Measurements from ENCODE around the gene RLF. TPM values are rescaled to one million over a fixed set of nuclear protein-coding genes. Genes with fewer than 3 reads are reported as not detected.
"Not testable (repeated sequence)": the region's sequence is repeated elsewhere in the genome, so short reads cannot be mapped to it uniquely, and the experiment has no call there.

RLF gene
- total RNA-seq, 1 experiment from 2014 or later = 12.1 TPM

DNA sequence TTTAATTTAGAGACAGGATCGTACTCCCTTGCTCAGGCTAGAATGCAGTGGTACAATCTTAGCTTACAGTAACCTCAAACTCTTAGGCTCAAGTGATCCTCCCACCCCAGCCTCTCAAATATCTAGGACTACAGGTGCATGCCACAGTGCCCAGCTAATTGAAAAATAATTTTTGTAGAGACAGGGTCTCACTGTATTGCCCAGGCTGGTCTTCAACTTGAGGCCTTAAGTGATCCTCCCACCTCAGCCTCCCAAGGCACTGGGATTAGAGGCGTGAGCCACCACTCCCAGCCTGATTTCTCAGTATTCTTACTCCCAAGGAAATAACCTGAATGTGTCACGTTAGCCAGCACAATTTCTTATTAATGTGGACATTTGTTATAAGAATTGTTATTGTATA, 9.8 kb downstream of the RLF start:
- no peak for DNase-seq (ENCODE audit: low spot score)

DNA sequence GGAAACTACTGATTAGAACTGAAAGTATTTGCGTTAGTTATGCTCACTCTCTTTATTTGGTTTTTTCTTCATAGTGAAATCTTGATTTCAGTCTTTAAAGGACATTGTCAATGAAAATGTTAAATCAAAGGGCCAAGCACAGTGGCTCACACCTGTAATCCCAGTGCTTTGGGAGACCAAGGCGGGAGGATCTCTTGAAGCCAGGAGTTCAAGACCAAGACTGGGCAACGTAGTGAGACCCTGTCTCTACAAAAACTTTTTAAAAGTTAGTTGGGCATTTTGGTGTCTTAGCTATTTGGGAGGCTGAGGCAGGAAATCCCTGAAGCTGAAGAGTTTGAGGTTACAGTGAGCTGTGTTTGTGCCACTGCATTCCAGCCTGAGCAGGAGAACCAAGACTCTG, 13.6 kb downstream of the RLF start:
- DNase-seq (ENCODE audit: low spot score) = no peak

DNA sequence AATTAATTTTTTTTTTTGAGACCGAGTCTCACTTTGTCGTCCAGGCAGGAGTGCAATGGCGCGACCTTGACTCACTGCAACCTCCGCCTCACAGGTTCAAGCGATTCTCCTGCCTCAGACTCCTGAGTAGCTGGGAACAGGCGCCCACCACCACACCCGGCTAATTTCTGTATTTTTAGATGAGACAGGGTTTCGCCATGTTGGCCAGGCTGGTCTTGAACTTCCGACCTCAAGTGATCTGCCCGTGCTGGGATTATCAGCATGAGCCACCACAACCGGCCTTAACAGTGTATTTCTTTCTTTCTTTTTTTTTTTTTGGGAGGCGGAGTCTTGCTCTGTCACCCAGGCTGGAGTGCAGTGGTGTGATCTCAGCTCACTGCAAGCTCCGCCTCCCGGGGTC, 15.8 kb downstream of the RLF start:
- not testable (repeated sequence) for DNase-seq (ENCODE audit: low spot score)

DNA sequence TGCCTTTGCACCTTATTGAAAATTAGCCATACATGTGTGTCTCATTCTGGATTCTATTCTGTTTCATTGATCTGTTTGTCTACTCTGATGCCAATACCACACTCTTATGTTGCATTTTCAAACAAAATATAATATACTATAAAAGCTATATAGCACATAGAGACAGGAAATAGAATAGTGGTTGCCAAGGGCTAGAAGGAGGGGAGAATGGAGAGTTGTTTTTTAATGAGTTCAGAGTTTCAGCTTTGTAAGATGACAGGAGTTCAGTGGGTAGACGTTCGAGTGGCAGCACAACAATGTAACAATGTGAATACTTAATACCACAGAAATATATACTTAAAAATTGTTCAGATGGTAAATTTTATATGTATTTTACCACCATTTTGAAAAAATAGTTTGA, 17.0 kb downstream of the RLF start:
- no peak for DNase-seq (ENCODE audit: low spot score)

DNA sequence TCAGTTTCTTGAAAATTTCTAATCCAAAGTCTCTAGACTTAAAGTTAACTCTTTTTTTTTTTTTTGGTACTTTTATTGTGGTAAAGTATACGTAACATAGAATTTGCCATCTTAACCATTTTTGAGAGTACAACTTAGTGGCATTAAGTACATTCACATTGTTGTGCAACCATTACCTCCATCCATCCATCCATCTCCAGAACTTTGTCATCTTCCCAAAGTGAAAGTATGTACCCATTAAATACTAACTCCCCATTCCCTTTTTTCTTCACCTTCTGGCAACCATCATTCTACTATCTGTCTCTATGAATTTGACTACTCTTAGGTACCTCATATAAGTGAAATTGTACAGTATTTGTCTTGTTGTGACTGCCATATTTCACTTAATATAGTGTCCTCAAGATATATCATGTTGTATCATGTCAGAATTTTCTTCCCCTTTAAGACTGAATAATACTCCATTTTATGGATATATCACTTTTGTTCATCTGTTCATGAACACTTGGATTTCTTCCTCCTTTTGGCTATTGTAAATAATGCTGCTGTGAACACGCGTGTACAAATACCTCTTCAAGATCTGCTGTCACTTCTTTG, 18.4 kb downstream of the RLF start:
- no peak for DNase-seq (ENCODE audit: low spot score)

DNA sequence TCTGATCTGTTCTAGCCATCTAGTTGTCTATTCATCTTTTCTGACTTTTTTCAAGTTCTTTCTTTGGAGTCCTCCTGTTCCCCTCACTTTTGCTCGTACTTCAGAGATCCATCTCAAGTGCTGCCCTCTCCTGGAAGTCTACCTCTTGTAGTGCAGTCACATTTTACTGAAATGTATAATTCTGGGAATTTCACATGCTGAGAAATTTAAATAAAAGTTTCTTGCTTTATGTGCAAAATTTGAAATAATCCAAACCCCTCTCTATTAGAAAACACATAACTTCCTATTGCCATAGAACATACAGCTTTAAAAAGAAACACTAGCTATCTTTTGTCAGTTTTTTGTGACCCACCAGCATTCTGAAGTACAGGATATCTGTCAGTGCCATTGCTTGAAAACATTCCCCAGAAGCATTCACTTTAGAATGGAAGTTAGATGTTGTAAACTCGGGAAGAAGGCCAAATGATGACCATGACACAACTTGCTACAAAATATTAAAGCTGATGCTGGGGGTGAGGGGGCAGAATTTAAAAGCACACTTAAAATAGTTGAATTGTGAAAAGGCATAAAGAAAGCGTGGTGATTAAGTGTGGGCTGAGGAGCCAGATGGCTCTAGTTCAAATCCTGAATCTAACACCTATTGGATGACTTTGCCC, 22.0 kb downstream of the RLF start:
- no peak for DNase-seq (ENCODE audit: low spot score)

DNA sequence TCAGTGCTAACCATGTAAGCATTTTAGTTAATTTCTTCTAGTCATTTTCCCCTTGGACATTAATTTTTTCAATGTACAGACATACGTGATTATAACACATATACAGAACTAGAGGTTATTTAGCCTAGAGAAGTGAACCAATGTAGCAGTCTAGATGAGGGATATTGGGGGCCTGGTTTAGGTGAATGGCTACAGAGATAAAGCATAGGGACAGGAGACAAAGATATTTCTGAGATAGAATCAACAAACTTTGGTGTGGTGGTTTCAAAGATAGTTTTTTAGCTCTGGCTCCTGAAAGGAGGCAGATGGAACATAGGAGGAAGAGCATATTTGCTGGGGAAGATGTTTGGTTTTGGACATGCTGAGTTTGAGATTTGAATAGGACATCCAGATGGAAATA, 23.0 kb downstream of the RLF start:
- DNase-seq (ENCODE audit: low spot score) = no peak

DNA sequence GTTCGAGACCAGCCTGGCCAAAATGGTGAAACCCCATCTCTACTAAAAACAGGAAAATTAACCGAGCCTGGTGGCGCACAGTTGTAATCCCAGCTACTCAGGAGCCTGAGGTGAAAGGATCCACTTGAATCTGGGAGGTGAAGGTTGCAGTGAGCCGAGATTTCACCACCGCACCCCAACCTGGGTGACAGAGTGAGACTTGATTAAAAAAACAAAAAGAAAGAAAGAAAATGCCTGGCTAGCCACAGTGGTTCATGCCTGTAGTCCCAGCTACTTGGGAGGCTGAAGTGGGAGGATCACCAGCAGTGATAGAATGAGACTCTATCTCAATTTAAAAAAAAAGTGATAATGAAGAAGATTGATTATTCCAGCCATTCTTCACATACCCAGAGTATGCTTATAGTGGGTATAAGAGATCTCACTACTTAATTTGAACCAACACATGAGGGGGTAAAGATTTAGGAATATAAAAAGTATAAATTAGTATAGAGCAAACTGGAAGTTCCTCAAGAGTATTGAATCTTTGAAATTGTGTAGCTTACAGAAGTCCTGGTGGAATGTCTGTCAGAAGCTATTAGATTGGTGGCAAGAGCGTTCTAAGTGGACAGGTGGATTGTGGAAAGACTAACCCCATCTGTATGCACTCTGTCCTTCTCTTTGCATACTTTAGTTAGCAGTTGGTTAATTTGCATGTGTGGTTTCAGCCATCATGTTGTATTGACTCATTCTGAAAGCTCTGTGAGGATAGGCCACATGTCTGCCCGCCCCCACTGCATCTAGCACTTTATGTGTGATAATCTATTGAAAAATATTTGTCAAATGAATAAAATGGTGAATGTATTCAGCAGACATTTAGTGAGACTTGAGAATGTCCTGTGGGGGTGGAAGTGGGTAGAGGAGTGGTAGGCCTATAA, 25.0 kb downstream of the RLF start:
- peak; percentile 20 for DNase-seq (ENCODE audit: low spot score)

DNA sequence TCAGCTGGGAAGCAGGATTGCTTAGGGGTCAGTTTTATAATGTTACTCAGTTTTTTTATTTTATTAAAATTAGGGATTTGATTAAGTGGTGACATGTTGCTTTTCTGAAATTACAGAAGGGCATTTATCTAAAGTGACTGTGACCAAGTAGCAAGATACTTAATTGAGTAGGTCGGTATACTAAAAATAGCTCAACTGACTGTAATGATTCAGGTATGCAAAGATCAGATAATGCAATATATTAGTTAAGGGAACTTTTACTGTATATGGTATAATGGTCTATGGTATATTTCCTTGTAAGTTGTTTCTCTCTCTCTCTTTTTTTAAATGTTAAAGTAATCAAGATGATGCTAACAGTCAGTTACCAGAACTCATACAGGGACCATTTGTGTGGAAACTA, 26.2 kb downstream of the RLF start:
- DNase-seq (ENCODE audit: low spot score) = no peak

DNA sequence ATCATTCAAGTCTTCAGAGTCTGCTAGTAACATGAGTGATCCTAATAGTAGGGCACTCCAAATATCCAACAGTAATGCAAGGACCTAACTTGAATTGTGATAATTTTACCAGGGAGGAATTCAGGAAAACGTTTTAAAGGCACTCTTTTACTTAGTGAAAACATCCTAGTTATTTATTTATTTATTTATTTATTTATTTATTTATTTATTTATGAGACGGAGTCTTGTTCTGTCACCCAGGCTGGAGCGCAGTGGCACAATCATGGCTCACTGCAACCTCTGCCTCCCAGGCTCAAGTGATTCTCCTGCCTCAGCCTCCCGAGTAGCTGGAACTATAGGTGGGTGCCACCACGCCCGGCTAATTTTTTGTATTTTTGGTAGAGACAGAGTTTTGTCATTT, 33.5 kb downstream of the RLF start:
- DNase-seq (ENCODE audit: low spot score) = not testable (repeated sequence)

DNA sequence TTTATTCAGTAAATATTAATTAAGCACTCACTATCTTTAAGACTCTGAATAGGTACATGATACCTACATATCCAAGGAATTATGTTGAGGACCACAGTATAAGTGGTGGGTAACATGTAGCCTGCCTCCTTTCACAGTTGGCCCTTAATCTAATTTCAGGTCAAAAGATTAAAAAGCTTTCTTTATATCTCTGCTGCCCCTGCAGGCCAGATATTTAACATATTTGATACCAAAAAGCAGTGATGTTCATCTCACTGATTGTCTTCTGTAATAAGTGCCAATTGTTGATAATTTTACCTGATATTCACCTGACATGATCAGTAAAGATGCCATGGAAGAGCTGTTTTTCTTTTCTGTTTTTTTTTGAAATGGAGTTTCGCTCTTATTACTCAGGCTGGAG, 36.5 kb downstream of the RLF start:
- no peak for DNase-seq (ENCODE audit: low spot score)

DNA sequence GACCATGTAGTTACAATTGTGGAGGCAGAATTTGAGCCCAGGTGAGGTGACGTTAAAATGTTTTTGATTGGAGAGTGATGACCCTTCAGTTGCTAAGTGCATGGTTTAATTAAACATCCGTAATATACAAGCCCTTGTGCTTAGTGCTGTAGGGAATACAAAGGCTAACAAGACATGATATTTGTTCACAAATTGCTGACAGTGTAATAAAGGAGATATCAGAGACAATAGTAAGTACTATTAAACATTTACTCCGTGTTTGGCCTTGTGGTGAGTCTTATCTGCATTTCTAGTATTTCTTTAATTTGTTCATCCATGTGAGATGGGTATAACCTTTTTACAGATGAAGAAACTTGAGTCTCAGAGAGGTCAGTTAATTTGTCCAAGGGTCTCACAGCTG, 37.9 kb downstream of the RLF start:
- no peak for DNase-seq (ENCODE audit: low spot score)

DNA sequence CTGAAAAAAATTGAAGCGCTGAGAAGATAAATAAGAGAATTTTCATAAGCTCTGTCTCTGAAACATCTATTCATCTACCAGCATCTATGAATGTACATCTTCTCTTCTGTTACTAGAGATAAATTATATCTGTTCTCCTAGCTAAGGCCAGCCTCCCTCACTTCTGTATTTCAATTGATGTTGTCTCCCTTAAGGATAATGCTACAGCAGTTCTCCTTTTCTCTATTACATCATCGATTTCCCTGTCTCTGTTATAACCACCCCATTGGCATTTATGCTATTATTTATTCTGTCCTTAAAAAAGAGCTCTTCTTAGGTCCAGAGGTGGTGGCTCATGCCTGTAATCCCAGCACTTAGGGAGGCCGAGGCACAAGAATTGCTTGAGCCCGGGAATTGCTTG, 43.7 kb downstream of the RLF start:
- no peak for DNase-seq (ENCODE audit: low spot score)

DNA sequence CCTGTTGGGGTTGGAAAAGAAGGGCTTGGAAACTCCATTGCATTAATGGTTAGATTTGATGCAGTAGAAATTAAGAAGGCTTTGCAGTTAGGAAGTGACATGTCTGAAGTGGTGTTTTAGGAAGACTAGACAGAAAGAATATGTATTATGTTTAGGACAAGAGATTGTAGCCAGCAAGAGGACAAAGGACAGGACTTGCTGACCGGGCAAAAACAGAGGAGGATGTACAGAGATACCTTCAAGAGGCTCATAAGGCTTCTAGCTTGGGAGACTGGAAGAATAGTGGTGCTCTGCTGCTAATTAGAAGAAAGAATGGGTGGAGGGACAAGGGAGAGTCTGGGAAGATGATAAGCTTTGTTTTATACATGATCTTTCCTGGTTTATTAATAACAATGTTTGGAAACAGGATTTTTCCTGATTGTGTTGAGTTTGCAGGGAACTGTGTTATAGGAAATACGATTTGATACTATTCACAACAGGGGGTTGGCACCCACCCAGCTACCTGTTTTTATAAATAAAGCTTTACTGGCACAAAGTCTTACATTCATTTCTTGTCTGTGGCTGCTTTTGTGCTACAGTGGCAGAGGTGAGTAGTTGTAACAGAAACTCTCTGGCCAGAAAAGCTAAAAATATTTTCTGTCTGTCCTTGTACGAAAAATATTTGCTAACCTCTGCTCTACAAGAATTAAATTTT, 49.5 kb downstream of the RLF start:
- no peak for DNase-seq (ENCODE audit: low spot score)

DNA sequence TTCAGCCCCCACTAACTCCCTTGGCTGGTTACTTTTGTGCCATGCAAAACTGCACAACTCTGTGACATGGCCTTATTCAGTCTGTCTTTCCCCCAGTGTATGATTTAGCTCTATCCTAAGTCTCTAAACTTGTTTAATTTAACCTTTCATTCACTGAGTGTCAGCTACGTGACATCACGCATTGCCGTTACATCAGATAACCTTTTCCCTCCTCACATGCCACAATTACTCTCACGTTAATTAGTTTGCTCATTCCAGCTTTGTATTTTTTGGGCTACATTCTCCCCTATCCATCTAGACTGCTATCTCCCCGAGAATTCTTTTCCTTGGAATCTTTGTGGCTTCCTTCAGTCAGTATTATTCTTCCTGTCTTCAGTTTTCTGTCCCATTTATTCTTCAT, 57.1 kb downstream of the RLF start:
- no peak for DNase-seq (ENCODE audit: low spot score)

DNA sequence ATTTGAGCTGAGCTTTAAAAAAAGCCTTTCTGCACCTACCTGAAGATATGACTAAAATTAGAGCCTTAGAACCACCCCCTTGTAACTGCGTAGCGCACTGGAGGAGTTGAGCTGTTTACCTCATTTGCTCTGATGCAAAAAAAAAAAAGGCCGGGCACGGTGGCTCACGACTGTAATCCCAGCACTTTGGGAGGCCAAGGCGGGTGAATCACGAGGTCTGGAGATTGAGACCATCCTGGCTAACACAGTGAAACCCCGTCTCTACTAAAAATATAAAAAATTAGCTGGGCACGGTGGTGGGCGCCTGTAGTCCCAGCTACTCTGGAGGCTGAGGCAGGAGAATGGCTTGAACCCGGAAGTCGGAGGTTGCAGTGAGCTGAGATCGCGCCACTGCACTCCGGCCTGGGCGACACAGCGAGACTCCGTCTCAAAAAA, 60.3 kb downstream of the RLF start:
- DNase-seq (ENCODE audit: low spot score) = not testable (repeated sequence)

DNA sequence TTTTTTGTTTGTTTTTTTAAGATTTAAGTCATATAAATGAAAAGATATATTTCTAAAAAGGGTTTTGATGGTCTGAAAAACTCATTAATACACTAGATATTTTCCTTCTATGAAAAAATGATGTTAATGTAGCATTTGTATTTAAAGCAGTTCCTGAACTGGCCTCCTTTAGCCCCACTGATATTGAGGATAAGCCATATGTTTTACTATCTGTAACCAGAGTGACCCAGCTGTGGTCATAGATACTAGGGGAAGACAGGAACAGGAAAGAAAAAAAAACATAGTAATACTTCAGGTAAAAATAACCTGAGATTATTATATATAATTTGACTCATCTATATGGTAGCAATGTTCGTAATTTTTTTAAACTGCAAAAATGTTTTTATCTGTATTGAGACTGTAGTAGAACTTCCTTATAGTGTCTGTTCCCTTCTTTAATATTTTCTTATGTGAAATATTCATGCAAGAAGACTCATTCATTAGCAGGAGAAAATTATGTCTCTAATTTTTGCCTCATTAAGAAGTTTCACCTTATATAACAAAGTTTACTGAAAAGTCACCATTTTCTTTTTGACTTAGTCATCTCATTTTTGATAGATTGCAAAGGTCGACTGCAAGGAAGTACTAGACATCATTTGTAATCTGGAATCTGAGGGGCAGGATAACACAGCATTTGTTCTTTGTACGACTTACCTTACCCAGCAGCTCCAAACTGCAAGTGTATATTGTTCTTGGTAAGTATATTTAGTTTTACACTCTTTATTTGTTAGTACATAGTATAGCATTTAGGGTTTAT, 61.0 kb downstream of the RLF start:
- no peak for DNase-seq (ENCODE audit: low spot score)

DNA sequence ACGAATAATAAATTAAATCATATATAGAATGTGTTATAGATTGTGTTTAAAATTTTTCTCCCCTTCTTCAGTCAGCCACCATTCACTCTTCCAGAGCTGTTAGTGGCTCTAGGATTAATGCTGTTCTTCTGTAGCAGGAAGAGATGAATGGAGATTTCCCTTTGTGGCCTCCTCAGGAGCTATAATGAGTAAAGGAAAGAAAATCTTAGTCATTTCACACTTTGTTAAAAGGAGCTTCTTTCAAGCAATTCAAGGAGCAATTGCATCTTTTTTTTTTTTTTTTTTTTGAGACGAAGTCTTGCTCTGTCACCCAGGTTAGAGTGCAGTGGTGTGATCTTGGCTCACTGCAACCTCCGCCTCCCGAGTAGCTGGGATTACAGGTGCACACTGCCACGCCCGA, 62.9 kb downstream of the RLF start:
- DNase-seq (ENCODE audit: low spot score) = no peak

DNA sequence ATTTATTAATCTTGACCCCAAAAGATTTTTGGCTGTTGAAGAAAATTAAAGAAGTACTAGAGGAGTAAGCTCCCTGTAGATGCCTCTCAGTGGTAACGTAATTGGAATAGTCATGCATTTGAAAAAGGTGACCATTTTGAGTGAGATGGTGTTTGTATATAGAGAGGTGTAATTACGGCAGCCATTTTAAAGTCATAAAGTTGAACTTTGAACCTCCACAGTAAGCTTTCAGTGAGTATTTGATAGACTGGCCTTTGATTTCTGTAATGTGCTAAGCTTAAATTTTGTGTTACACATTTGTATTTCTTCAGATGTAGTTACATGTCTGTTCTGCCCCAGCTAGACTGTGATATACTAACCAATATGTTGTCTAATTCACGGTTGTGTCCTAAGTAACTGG, 65.0 kb downstream of the RLF start:
- no peak for DNase-seq (ENCODE audit: low spot score)

DNA sequence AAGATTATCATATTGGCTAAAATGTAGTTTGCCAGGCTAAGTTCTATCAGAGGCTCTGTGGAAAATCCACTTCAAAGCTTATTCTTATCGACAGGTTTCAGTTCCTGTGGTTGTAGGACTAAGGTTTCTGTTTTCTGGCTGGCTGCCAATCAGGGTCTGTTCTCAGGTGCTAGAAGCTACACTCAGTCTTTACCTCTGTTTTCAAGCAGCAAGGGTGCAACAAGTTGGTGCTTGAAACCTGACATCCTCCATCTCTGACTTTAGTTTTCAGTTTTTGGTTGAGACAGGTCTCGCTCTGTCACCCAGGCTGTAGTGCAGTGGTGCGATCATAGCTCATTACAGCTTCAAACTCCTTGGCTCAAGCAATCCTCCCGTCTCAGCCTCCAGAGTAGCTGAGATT, 71.3 kb downstream of the RLF start:
- no peak for DNase-seq (ENCODE audit: low spot score)

DNA sequence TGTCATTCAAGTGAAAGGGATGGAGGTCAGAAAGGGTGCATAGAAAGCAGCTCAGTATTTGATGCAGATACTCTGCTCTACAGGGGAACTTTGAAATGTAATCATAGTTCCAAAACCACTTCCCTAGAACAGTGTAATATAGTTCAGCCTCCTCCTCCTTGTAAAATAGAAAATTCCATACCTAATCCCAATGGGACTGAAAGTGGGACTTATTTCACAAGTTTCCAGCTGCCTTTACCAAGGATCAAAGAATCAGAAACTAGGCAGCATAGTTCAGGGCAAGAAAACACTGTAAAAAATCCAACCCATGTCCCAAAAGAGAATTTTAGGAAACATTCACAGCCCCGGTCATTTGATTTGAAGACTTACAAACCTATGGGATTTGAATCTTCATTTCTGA, 78.4 kb downstream of the RLF start:
- no peak for DNase-seq (ENCODE audit: low spot score)

DNA sequence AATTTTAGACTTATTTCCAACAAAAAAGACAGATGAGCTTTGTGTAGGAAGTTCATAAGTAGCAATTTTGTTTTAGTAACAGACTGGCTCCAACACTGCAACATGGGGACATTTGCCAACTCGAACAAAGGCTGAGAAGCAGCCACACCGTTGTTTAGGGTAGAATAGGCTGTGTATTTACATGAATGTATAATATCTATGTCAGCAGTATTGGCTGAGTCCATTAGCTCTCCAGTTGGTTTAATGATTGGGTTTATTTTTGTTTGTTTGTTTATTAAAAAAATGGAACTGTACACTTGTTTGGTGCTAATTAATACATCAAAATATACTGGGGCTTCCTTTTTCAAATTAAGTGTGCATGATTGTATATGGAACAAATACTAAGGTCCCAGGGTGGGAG, 79.2 kb downstream of the RLF start:
- no peak for DNase-seq (ENCODE audit: low spot score)
